ENCODE measurements around the gene CNTNAP2. TPM values are rescaled to one million over a fixed set of nuclear protein-coding genes. Genes with fewer than 3 reads are reported as not detected.
"Not testable (repeated sequence)": the region's sequence is repeated elsewhere in the genome, so short reads cannot be mapped to it uniquely, and the experiment has no call there.

The CNTNAP2 gene
- total and polyA plus RNA-seq, 4 donors: not detected

DNA sequence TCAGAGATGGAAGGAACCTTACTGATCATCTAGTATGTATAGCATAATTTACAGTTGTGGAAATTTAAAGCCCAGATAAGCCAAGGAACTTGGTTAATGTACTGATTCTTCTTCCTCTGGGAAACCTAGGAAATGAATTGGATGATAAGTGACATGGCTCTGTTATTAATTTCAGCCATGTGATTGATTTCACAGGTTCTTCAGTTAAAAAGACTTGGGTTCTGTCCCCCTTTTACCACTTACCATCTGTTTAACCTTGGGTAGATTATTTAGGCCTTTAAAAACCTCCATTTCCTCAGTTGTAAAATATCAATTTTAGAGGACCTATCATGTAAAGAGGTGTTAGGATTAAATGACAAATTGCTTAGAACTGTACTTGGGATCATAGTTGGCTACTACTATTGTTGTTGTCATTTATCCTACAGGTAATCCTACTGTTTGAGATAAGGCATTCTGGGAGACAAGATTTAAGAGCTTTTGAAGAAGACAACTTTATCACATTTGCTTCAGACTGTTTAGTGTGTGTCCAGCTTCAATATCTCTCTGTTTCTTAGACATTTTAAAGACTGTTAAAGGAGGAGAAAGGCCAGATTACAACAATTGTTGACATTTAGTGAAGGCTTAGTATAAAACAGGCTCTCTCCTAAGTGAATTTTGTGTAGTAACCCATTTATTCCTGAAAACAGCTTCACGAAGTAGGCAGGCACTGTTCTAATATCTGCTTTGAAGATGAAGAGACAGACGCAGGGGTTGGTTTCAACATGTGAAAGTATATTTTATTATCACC, 1476.9 kb downstream of the CNTNAP2 start:
- WGBS, 2 donors: 83 to 92% methylated on average over 2 of the region's 2 CpGs
- DNase-seq (no peak), ATAC-seq (ENCODE audit: low FRiP score) (no peak)
- no peaks in the 10 kb centered on the region for H3K36me3 ChIP-seq (ENCODE audit: control insufficient read depth in 1 of 2, insufficient read depth in 2 of 2, low read length in 1 of 2)
- no peaks in the 10 kb centered on the region for H3K4me1 ChIP-seq (ENCODE audit: control insufficient read depth in 1 of 2, insufficient read depth in 2 of 2, low read length in 2 of 2)
- H3K9me3 ChIP-seq (ENCODE audit: control insufficient read depth, low read length): no peaks in the 10 kb centered on the region
- no peak overlapping the region for H3K4me3 ChIP-seq (ENCODE audit: low read length in 2 of 2)
- intact Hi-C loops (cut with DNase I): no loop called here
- no peaks in the 10 kb centered on the region for H3K27me3 ChIP-seq (ENCODE audit: control insufficient read depth in 1 of 2, insufficient read depth in 2 of 2, low read length in 1 of 2)
- H3K27ac ChIP-seq (ENCODE audit: low read depth in 1 of 2, low read length in 2 of 2): no peak overlapping the region

DNA sequence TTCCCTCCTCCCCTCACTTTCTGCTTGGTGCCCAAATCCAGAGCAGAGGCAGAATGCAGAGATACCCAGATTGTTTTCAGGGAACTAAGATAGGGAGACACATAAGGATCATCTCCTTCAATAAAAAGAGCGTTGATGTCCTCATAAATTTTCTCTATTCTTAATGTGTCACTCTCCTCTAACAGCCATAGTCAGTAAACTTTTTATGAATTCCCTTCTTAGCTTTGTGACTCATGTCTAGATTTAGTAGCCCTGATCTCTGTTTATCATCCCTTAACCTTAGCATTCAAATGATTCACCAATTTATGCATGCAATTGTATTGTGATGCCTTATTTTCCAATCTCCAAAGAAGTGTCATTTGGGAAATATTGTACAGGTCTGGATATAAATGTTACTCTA, 1478.4 kb downstream of the CNTNAP2 start:
- H3K27me3 ChIP-seq (ENCODE audit: control insufficient read depth in 1 of 2, insufficient read depth in 2 of 2, low read length in 1 of 2): no peaks in the 10 kb centered on the region
- intact Hi-C loops (cut with DNase I): no loop called here
- H3K4me1 ChIP-seq (ENCODE audit: control insufficient read depth in 1 of 2, insufficient read depth in 2 of 2, low read length in 2 of 2): no peaks in the 10 kb centered on the region
- DNase-seq: no peak
- H3K4me3 ChIP-seq (ENCODE audit: low read length in 2 of 2): no peak overlapping the region
- no peak overlapping the region for H3K27ac ChIP-seq (ENCODE audit: low read depth in 1 of 2, low read length in 2 of 2)
- 92 to 96% methylated on average over 1 of the region's 1 CpG for WGBS, 2 donors
- H3K9me3 ChIP-seq (ENCODE audit: control insufficient read depth, low read length): no peaks in the 10 kb centered on the region
- ATAC-seq (ENCODE audit: low FRiP score): no peak
- H3K36me3 ChIP-seq (ENCODE audit: control insufficient read depth in 1 of 2, insufficient read depth in 2 of 2, low read length in 1 of 2): no peaks in the 10 kb centered on the region

DNA sequence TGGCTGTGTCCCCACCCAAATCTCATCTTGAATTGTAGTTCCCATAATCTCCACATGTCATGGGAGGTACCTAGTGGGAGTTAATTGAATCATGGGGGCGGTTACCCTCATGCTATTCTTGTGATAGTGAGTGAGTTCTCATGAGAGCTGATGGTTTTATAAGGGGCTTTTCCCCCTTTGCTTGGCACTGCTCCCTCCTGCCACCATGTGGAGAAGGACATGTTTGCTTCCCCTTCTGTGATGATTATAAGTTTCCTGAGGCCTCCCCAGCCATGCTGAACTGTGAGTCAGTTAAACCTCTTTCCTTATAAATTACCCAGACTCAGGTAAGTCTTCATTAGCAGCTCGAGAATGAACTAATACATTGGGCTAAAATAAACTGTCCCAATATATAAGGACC, 1482.1 kb downstream of the CNTNAP2 start:
- H3K9me3 ChIP-seq (ENCODE audit: control insufficient read depth, low read length); H3K4me3 ChIP-seq (ENCODE audit: low read length in 2 of 2); ATAC-seq (ENCODE audit: low FRiP score); DNase-seq; H3K4me1 ChIP-seq (ENCODE audit: control insufficient read depth in 1 of 2, insufficient read depth in 2 of 2, low read length in 2 of 2); H3K36me3 ChIP-seq (ENCODE audit: control insufficient read depth in 1 of 2, insufficient read depth in 2 of 2, low read length in 1 of 2); intact Hi-C loops (cut with DNase I); H3K27ac ChIP-seq (ENCODE audit: low read depth in 1 of 2, low read length in 2 of 2); H3K27me3 ChIP-seq (ENCODE audit: control insufficient read depth in 1 of 2, insufficient read depth in 2 of 2, low read length in 1 of 2): not testable (repeated sequence)
- WGBS, 2 donors: 87 to 91% methylated on average over 2 of the region's 2 CpGs

DNA sequence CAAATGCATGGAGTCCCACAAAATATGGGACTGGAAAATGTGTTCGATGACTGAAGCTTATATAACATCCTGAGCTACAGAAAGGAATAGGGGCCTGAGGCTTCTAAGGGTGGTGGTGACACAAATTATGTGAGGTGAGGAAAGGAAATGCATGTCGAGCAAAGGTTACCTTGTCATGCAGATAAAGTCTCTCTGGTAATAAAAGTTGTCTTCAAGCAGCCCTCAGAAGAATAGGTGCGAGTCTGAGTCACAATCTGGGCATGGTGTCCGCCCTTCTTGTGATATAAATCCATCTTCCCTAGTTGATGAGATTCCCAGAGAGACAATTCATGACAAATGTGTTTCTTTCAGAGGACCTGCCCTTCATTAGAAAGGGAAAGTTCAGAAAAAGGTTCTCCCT, 1488.7 kb downstream of the CNTNAP2 start:
- no peaks in the 10 kb centered on the region for H3K4me1 ChIP-seq (ENCODE audit: control insufficient read depth in 1 of 2, insufficient read depth in 2 of 2, low read length in 2 of 2)
- no peak overlapping the region for H3K4me3 ChIP-seq (ENCODE audit: low read length in 2 of 2)
- intact Hi-C loops (cut with DNase I): no loop called here

DNA sequence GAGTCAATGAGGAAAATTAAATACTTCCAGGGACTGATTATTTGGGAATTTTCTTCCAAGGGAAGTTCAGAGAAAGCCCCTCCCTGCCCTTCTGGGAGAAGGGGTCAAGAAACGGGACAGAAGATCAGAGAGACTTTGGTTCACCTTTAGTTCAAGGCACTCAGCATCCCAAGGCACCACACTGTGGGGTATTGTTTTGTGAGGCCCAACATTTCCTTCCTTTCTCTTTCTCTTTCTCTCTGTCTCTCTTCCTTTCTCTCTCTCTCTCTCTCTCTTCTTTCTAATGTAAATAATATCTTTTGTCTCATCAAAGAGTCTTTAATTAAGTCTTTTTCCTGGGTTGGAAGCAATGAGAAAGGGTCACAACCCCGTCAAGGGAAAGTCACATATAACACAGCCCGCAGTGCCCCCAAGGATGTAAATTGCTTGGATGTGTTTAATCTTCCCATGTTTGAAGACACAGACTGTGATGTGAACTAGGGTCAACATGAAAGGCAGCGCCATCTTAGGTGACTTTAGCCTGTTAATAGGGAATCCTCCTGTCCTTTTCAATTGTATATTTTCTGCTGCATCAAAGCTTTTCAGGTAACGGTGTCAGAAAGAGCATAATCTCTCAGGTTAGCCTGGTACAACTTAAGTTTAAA, 1490.7 kb downstream of the CNTNAP2 start:
- no peak overlapping the region for H3K27ac ChIP-seq (ENCODE audit: low read depth in 1 of 2, low read length in 2 of 2)
- H3K36me3 ChIP-seq (ENCODE audit: control insufficient read depth in 1 of 2, insufficient read depth in 2 of 2, low read length in 1 of 2): no peaks in the 10 kb centered on the region
- H3K27me3 ChIP-seq (ENCODE audit: control insufficient read depth in 1 of 2, insufficient read depth in 2 of 2, low read length in 1 of 2): no peaks in the 10 kb centered on the region
- no peak overlapping the region for H3K4me3 ChIP-seq (ENCODE audit: low read length in 2 of 2)
- ATAC-seq (ENCODE audit: low FRiP score): no peak
- WGBS, 2 donors: 50 to 68% methylated on average over 5 of the region's 5 CpGs
- no peaks in the 10 kb centered on the region for H3K9me3 ChIP-seq (ENCODE audit: control insufficient read depth, low read length)
- intact Hi-C loops (cut with DNase I): no loop called here
- DNase-seq: no peak
- H3K4me1 ChIP-seq (ENCODE audit: control insufficient read depth in 1 of 2, insufficient read depth in 2 of 2, low read length in 2 of 2): no peaks in the 10 kb centered on the region

More for the DNA sequence above, 1488.7 kb downstream of the CNTNAP2 start:
- Histone ChIP-seq H3K36me3 (ENCODE audit: control insufficient read depth in 1 of 2, insufficient read depth in 2 of 2, low read length in 1 of 2) (no peaks in the 10 kb centered on the region), H3K9me3 (ENCODE audit: control insufficient read depth, low read length) (no peaks in the 10 kb centered on the region), H3K27me3 (ENCODE audit: control insufficient read depth in 1 of 2, insufficient read depth in 2 of 2, low read length in 1 of 2) (no peaks in the 10 kb centered on the region), H3K27ac (ENCODE audit: low read depth in 1 of 2, low read length in 2 of 2) (no peak overlapping the region)
- ATAC-seq (ENCODE audit: low FRiP score) (no peak), DNase-seq (no peak)
- WGBS, 2 donors: 58 to 74% methylated on average over 4 of the region's 4 CpGs

DNA sequence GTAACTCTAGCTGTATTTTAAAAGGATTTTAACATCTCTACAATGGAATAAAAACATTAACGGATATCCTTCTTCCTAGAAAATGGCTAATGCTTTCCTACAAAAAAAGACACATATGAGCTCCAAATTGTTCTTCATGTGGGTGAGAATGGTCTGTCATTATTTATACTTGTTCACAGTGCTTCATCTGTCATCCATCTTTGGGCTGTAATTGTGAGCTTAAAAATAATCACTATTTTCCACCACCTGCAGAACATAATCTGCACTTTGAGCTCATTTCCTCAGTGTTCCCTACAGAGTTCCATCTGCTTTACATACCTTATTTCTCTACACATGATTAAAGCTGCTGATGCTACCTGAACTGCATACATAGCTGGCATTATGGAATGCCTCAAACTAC, 1494.8 kb downstream of the CNTNAP2 start:
- DNase-seq: no peak
- Histone ChIP-seq H3K27ac (ENCODE audit: low read depth in 1 of 2, low read length in 2 of 2) (no peak overlapping the region), H3K27me3 (ENCODE audit: control insufficient read depth in 1 of 2, insufficient read depth in 2 of 2, low read length in 1 of 2) (no peaks in the 10 kb centered on the region), H3K36me3 (ENCODE audit: control insufficient read depth in 1 of 2, insufficient read depth in 2 of 2, low read length in 1 of 2) (no peaks in the 10 kb centered on the region), H3K4me1 (ENCODE audit: control insufficient read depth in 1 of 2, insufficient read depth in 2 of 2, low read length in 2 of 2) (no peaks in the 10 kb centered on the region), H3K9me3 (ENCODE audit: control insufficient read depth, low read length) (no peaks in the 10 kb centered on the region), H3K4me3 (ENCODE audit: low read length in 2 of 2) (no peak overlapping the region)
- WGBS, 2 donors: 77 to 86% methylated on average over 1 of the region's 1 CpG
- intact Hi-C loops (cut with DNase I): no loop called here
- ATAC-seq (ENCODE audit: low FRiP score): no peak

DNA sequence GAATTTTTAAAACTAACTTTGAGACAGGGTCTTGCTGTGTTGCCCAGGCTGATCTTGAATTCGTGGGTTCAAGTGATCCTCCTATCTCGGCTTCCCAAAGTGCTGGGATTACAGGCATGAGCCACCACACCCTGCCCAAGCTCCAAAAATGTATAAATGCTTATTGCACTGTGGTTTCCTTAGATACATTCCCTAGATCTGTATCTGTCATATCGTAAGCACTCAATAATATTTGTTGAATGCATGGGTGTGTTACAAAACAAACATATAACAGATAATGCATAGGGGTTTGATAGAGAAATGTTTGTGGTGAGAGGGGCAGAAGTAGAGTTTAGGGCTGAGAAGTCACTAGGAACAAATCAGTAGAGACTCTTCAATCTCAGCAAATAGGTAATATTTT, 1518.7 kb downstream of the CNTNAP2 start:
- H3K4me3 ChIP-seq (ENCODE audit: low read length in 2 of 2): no peak overlapping the region
- no peaks in the 10 kb centered on the region for H3K9me3 ChIP-seq (ENCODE audit: control insufficient read depth, low read length)
- H3K4me1 ChIP-seq (ENCODE audit: control insufficient read depth in 1 of 2, insufficient read depth in 2 of 2, low read length in 2 of 2): no peaks in the 10 kb centered on the region
- no peaks in the 10 kb centered on the region for H3K27me3 ChIP-seq (ENCODE audit: control insufficient read depth in 1 of 2, insufficient read depth in 2 of 2, low read length in 1 of 2)
- WGBS, 2 donors: 86 to 87% methylated on average over 3 of the region's 3 CpGs
- DNase-seq (no peak), ATAC-seq (ENCODE audit: low FRiP score) (no peak)
- H3K36me3 ChIP-seq (ENCODE audit: control insufficient read depth in 1 of 2, insufficient read depth in 2 of 2, low read length in 1 of 2): no peaks in the 10 kb centered on the region
- no peak overlapping the region for H3K27ac ChIP-seq (ENCODE audit: low read depth in 1 of 2, low read length in 2 of 2)
- intact Hi-C loops (cut with DNase I): no loop called here

DNA sequence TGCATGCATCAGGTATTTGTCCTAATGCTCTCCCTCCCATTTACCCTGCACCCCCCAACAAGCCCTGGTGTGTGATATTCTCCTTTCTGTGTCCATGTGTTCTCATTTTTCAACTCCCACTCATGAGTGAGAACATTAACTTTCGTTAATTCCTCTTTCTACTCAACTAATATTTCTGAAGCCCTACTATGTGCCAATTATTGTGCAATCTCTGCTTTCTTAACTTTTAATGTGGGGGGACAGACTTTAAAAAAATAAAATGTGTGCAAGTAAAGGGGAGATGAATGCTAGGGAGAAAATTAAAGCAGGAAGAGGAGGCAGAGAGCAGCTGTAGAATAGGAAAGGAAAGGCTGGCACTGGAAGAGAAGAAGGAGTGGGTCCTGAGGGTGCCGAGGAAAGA, 1520.0 kb downstream of the CNTNAP2 start:
- Histone ChIP-seq H3K27me3 (ENCODE audit: control insufficient read depth in 1 of 2, insufficient read depth in 2 of 2, low read length in 1 of 2) (no peaks in the 10 kb centered on the region), H3K4me3 (ENCODE audit: low read length in 2 of 2) (no peak overlapping the region), H3K36me3 (ENCODE audit: control insufficient read depth in 1 of 2, insufficient read depth in 2 of 2, low read length in 1 of 2) (no peaks in the 10 kb centered on the region), H3K4me1 (ENCODE audit: control insufficient read depth in 1 of 2, insufficient read depth in 2 of 2, low read length in 2 of 2) (no peaks in the 10 kb centered on the region), H3K9me3 (ENCODE audit: control insufficient read depth, low read length) (no peaks in the 10 kb centered on the region), H3K27ac (ENCODE audit: low read depth in 1 of 2, low read length in 2 of 2) (no peak overlapping the region)
- no peak for DNase-seq
- ATAC-seq (ENCODE audit: low FRiP score): no peak
- intact Hi-C loops (cut with DNase I): no loop called here
- WGBS, 2 donors: 84 to 85% methylated on average over 2 of the region's 2 CpGs

DNA sequence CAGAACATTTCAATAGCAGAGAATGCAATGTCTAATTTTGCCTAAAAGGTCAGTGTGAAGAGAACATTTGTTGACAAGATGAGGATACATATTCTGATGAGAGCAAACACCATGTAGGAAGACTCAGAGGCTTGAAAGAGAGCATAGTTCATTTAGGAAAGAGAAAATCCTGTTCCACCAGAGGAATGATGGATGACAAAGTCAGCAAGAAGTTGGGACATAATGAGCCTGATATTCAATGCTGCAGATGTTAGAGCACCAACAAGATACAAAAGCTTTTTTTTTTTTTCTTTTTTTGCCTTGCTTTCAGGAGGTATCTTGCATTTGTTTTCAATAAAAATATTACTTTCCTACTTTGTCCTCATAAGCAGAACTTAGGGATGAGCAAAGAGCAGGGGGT, 1522.0 kb downstream of the CNTNAP2 start:
- Histone ChIP-seq H3K27me3 (ENCODE audit: control insufficient read depth in 1 of 2, insufficient read depth in 2 of 2, low read length in 1 of 2) (no peaks in the 10 kb centered on the region), H3K9me3 (ENCODE audit: control insufficient read depth, low read length) (no peaks in the 10 kb centered on the region), H3K4me1 (ENCODE audit: control insufficient read depth in 1 of 2, insufficient read depth in 2 of 2, low read length in 2 of 2) (no peaks in the 10 kb centered on the region), H3K4me3 (ENCODE audit: low read length in 2 of 2) (no peak overlapping the region), H3K36me3 (ENCODE audit: control insufficient read depth in 1 of 2, insufficient read depth in 2 of 2, low read length in 1 of 2) (no peaks in the 10 kb centered on the region), H3K27ac (ENCODE audit: low read depth in 1 of 2, low read length in 2 of 2) (no peak overlapping the region)
- intact Hi-C loops (cut with DNase I): no loop called here
- ATAC-seq (ENCODE audit: low FRiP score) (no peak), DNase-seq (no peak)

Measured in aorta (tissue), 5 donors.